HG02763 (cell line): Measurements from ENCODE around the gene SHFL.

Experiments
- ATAC-seq: cut with Tn5 transposase; IDR thresholded peaks from one replicate; pipeline ENCODE4 v1.9.1; 2021; ENCODE audit warnings: mild to moderate bottlenecking, moderate library complexity; ENCODE audit not compliant: unreplicated experiment

Gene SHFL

DNA sequence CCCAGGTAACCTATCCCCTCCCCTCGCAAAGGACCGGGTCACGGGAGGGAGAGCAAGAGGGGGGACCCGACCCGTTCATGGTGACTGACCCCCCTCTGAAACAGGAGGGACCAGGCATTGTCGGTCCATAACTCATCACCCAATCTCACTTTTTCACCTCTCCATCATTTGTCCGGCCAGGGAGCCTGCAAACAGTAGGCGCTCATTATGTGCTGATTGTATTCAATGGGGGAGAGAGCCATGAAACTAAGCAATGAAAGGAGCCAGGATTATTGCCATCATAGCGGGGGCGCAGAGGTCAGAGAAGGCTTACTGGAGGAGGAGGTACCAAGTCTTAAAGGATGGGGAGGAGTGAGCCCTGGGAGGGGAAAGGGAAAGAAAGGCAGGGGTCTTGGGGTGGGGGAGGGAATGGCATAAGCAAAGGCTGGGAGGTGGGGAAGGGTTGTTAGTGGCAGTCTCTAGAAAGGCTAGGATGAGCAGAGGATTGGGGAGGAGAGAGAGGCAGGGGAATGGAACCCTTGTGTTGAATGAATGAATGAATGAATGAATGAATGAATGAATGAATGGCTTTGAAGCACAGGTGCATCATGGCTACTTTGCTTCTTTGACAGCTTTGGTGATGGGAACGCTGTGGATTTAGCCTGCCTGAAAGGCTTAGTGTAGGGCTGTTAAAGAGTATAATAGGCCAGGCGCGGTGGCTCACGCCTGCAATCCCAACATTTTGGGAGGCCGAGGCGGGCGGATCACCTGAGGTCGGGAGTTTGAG is 1.4 kb downstream of the SHFL start:
- ATAC-seq: no peak

DNA sequence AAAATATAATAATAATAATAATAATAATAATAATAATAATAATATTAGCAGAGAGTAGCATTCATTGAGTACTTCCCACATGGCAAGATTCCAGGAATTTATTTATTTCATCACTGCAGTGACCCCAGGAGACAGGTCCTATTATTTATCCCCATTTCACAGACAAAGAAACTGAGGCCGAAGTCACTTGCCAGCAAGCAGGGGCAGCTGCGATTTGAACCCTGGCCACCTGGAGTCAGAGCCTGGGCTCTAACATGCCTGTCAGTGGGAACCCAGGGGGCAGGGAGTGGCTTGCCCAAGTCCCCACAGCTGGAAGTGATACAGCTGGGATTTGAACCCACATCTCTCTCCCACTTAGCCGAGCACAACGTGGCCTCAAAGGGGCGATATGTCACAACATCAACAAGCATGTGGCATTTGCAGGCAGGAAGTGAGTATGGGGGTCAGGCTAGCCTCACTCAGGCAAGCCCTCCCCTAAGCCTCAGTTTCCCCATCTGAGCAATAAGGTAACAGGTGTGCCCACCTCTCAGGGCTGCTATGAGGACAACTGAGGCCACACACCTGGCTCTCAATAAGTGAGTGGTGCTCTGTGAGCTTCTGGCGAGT is 2.9 kb downstream of the SHFL start:
- ATAC-seq: no peak

DNA sequence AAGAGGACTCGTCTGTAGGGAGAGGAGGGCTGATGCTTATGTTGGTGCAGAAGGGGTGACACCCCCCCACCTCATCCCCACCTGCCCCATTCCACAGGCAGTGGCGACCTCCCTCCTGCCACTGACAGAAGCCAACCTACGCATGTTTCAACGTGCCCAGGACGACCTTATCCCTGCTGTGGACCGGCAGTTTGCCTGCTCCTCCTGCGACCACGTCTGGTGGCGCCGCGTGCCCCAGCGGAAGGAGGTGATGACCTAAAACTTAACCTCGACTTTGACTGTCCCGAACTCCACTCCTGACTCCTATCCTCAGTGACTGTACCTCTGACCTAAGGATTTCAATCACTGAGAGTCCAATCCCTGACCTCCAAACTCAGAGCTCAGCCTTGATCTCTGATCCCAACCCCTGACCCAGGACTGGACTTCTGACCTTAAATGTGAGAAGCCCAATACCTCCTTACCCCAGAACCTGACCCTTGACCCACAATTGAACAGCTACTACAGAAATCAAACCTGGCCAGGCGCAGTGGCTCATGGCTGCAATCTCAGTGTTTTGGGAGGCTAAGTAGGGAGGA is 3.8 kb downstream of the SHFL start:
- ATAC-seq: no peak

DNA sequence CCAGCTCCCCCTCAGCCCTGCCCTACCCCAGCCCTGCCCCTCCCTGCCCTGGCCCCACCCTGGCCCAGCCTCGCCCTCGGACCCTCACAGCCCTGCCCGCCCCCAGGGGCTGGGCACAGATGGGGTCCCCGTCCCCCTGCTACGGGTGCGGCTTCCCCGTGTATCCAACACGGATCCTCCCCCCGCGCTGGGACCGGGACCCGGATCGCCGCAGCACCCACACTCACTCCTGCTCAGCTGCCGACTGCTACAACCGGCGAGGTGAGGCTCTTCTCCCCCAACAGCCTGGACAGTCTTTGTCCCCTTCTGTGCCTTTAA is 5.2 kb downstream of the SHFL start:
- no peak for ATAC-seq

DNA sequence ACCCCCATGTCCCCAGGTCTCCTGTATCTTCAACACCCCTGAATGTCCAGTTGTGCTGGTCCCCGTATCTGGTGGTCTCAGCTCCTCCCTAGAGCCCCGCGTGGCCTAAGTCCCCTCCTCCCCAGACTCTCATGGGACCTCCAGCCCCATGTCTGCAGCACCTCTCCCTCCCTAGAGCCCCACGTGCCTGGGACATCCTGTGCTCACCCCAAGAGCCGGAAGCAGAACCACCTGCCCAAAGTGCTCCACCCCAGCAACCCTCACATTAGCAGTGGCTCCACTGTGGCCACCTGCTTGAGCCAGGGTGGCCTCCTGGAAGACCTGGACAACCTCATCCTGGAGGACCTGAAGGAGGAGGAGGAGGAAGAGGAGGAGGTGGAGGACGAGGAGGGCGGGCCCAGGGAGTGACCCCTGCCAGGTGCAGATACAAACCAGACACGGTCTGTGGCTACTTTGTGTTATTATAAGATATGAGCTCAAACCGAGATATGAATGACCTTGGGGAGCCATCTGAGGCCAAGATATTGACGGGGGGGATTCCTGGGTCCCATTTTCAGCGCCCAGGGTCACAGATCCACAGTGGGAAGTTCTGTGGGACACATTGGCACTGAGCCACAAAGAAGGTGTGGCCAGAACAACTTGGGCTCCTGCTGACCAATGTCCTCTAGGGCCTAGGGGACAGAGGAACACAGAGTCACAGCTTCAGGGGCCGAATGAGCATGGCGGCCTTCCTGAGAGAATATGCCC is 6.0 kb downstream of the SHFL start:
- no peak for ATAC-seq

DNA sequence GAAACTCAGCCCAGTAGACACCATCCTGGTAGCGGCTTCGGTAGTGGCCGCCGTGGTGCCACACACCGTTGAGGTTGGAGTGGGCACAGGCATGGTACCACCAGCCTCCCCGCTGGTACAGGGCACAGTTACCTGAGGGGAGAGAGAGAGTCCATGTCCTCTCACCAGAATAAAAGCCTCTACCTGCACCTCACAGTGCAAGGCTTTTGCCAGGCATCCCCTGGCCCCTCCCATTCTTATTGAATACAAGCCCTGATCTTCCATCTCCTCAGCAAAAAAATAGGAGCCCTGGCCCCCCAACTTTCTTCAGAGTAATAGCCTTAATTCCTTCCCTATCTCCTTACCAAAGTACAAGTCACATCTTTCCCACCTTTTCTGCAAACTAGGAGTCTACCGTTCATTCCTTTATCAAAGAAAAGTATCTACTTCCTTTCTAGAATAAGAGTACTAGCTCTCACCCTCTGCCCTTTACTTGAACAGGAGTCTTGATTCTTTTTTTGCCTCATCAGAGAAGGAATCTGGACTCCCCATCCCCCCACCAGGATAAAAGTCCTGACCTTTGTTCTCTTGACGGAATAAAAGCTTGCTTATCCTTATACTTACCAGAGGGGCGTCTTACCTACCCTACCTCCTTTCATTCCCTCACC is 6.7 kb downstream of the SHFL start:
- ATAC-seq: no peak

DNA sequence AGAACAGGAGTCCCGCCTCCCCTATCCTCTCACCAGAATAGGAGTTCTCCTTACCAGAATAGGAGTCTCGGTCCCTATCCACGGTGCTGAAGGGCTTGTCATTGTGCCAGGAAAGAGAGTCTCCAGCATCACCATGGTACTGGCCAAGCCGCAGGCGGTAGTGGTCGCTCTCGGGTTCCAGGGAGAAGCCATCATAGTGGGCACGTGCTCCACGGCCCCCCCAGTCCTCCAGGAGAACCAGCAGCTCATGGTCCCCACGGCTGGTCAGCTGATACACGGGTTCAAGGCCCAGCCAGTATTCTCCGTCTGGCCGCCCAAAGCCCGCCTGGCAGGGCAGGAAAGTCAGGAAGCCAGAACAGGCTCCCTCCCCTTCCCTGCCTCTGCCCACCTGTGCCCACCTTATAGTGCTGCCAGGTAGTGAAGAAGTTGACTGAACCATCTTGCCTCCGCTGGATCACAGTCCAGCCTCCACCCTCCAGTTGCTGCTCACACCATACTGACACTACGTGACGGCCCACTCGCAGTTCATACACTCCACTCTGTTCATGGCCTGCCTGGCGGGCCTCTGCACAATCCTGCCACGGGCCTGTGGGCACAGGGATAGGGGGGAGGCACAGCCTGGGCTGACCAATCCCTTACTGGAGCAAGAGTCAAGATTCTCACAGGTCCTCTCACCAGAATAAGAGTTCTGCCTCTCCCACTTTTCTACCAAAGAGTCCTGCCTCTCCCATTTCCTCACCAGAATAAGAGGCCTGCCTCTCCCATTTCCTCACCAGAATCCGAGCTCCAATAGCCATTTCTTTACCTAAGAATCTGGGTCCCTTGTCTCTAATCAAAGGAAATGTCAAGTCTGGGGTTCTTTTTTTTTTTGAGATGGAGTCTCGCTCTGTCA is 7.4 kb downstream of the SHFL start:
- no peak for ATAC-seq

DNA sequence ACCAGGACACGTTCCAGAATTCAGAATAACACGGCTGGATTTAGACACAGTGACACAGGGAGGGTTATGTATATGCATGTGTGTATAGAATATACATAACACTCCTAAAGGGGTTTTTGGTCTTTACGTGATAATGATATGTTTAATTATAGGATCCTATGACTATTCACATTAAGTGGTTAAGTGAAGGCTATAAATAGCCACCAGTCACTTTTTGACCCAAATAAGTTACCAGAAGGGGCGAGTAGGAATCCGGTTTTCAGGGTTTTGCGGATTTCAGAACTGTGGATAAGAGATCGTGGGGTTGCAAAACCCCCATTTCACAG is 9.5 kb downstream of the SHFL start:
- ATAC-seq: no peak

DNA sequence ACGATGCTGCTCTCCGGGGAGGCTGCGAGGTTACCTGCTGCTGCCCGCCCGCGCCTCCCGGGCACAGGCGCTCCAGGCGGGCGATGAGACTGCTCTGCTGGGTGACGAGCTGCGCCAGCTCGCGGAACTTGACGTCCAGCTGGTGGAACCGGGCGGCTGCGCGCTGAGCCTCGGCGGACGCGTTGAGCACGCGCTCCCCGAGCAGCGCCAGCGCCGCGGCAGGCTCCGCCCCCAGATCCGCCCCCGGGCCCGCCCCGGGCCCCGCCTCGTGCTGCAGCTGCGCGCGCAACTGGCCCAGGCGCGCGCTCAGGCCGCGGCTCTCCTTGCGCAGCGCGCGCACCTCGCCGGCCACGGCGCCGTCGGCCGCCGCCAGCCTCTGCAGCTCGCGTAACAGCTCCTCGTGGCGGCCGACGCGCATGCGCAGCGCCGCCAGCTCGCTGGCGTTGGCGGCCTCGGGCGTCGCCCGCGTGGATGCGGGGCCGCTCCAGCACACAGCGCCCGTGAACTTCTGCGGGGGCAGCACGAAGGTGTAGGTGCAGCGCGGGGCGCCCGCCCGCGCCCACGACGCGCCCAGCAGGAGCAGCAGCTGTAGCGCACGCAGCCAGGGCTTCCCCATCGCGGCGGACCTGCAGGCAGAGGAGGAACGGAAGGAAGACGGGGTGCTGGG is 10.0 kb downstream of the SHFL start:
- ATAC-seq: peak; percentile 83

DNA sequence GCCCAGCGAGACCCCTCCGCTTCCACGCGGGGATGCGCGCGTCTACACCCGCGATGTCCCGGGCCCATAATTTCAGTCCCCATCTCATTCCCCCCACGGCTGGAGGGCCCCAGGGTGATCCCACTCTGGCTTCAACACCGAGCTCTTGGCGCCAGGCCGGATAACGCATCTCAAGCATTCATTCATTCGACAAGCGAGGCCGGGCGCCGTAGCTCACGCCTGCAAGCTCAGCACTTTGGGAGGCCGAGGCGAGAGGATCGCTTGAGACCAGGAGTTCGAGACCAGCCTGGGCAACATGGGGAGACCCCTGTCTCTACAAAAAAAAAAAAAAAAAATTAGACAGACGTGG is 10.5 kb downstream of the SHFL start:
- ATAC-seq: no peak

DNA sequence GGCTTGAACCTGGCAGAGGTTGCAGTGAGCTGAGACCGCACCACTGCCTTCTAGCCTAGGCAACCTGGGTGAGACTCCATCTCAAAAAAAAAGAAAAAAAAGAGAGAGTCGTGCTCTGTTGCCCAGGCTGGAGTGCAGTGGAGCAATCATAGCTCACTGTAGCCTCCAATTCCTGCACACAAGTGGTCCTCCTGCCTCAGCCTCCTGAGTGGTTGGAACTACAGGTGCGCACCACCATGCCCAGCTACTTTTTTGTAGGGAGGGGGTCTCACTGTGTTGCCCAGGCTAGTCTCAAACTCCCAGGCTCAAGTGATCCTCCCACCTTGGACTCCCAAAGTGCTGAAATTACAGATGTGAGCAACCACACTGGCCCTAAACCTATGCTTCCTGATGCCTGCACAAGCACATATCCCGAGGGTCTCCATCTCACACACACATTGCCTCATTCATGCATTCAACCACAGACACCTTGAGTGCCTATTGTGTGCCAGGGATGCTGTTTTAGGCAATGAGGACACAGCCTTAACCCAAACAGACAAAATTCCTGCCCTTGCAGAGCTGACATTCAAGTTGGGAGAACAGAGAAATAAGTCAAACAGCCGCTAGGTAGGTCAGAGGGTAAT is 14.2 kb downstream of the SHFL start:
- ATAC-seq: no peak

DNA sequence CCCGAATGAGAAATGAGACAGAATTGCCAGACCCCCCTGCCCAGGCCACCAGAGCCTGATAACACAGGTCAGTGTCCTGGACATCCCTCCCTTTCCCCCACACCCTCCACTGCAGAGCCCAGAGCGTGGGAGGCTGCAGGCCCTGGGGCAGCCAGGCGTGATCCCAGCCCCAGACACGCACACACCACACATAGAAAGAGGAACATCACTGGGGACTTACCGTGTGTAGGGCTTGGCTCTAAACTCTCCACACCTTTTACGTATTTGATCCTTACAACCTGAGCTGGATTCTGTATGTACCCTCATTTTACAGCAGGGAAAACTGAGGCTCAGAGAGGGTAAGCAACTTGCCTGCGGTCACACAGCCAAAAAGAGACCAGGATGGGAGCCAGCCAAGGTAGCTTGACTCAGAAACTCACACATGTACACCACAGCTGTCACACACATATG is 16.7 kb downstream of the SHFL start:
- ATAC-seq: no peak

DNA sequence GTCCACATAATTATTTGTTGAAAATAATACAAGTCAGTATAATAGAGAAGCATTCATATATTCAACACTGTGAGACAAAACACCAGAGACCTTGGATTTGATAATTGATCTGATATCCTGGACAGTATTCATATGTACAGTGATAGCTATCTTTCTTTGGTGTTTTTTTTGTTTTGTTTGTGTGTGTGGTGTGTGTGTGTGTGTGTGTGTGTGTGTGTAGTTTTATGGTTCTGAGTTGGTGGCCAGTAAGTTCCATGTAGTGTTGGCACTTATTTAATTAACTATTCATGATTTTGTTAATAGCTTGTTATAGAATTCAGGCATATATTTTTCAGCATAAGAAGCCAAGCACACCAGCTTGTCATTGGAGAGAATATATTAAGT is 18.0 kb downstream of the SHFL start:
- ATAC-seq: no peak

DNA sequence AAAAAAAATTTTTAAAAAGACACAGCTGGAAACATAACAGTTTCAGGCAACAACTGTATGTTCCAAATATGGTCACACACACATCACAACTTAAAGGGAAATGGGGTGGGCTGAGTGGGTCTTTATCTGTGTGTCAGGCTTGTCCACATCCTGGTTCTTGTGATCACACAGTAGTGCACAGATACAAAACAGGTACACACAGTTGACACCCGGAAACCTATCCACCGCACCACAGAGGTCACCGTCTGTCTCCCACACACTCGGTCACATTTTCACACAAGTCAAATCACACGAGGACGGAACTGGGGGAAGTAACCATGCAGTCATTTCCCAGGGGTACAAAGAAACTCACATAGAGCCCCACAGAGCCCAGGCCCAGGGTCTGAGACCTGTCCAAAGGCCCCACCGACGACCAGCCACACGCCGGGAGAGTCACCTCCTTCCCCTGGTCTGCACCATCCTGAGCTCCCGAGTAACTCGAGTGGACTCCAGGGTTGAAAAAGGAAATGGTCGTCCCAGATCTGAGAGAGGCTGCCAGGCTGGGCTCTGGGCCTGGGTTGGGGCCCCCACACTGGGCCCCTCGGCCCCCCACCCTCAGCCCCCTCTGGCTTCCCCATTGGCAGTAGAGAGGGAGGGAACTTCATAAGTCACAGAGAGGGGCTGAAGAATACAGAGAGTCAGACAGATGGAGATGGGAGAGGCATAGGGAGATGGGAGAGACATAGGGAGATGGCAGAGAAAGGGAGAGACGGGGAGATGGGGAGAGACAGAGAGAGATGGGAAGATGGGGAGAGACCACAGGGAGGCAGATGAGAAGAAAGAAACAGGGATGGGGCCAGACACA is 18.8 kb downstream of the SHFL start:
- ATAC-seq: peak; percentile 35

DNA sequence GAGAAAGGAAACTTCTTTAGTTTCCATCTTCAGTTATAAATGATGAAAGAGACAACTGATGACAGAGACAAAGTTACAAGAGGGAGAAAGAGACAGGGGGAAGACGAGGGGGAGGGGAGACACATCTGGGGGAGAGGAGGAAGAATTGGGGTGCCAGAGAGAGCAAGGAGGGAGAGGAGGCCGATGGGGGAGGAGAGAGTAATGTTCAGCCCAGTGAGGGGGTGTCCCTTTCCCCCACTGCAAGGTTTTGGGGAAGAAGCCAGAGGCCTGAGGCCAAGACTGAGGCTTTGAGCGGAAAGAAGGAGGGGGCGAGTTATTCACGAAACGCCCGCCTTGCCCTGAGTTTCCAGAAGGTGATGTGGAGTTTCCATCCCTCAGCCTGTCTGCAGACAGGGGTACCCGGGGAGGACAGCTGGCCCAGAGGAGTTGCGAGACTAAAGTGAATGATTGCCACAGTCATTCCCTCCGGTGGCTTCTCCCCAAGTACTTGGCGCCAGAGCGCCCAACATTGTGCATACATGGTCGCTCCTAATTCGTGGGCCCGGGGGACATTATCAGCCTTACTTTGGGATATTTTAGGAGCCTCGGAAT is 19.5 kb downstream of the SHFL start:
- peak; percentile 18 for ATAC-seq

DNA sequence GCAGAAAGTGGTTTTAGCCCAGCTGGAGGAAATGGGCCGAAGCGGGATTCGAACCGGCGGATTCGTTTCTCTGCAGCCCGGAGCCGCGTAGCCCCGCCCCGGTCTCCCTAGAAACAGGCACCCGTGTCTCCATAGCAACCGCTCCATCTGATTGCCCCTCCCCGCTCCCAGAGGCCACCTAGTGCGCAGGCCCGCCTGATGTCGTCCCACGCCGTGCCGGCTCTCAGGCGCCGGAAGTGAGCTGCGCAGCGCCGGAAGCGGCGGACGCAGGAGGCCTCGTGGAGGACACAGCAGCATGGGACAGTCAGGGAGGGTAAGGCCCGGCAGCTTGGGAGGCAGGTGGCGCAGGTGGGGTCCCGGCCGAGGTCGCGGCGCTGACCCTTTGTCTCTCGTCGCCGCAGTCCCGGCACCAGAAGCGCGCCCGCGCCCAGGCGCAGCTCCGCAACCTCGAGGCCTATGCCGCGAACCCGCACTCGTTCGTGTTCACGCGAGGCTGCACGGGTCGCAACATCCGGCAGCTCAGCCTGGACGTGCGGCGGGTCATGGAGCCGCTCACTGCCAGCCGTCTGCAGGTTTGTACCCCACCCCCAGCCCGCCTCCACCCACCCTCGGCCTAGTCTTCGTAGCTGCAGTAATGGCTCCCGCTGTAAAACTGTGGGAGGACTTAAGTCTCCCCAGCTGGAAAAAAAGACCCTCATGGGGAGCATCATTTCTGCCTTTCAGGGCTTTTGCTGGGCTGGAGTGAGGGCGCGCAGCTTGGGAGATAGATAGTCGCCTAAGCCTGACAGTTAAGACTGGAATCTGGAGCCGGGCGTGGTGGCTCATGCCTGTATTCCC is 20.2 kb downstream of the SHFL start, which contains the start of gene PPAN:
Gene PPAN (plus strand): TSS at position 263 of the 837 bp plus-strand sequence. CDS start 33 bp downstream, at position 296.
- peak; percentile 55 for ATAC-seq

DNA sequence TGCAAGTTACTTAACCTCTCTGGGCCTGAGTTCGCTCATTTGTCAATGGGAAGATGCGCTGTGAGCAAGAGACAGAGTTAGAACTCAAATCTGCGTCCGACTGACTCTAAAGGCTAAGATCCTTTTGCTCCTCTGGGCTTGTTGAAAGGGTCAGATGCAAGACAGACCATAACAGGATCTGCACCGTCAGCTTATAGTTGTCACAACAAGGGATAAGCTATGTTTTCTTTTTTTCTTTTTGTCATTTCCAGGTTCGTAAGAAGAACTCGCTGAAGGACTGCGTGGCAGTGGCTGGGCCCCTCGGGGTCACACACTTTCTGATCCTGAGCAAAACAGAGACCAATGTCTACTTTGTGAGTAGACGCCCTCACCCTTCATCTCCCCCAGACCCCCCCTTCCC is 21.1 kb downstream of the SHFL start:
- no peak for ATAC-seq
